ENCODE data around the gene INMT. TPM values are rescaled to one million over a fixed set of nuclear protein-coding genes. Genes with fewer than 3 reads are reported as not detected.

Gene INMT
- polyA plus RNA-seq (2012; rRNA removed): not detected in 2 replicates
- not detected in 2 replicates for polyA plus RNA-seq (2012; cell fraction: cytosol; rRNA removed)
- not detected in 2 replicates for polyA plus RNA-seq (2012; cell fraction: nucleus; rRNA removed)

- no peaks in the 10 kb centered on the region for H3K9me3 ChIP-seq
- POLR2A ChIA-PET: no interaction called here
- WGBS (ENCODE audit: low lambda C conversion rate): 42% methylated on average over 4 of the region's 6 CpGs
- no peak within 1 kb of the TSS for H3K4me2 ChIP-seq
- TF ChIP-seq YY1 (IDR thresholded peaks at IDR 0.05; ENCODE audit: low read depth): no peak
- no peak for TF ChIP-seq USF1 (IDR thresholded peaks at IDR 0.05; ENCODE audit: borderline replicate concordance, low read depth)
- TF ChIP-seq, protein P1, sequence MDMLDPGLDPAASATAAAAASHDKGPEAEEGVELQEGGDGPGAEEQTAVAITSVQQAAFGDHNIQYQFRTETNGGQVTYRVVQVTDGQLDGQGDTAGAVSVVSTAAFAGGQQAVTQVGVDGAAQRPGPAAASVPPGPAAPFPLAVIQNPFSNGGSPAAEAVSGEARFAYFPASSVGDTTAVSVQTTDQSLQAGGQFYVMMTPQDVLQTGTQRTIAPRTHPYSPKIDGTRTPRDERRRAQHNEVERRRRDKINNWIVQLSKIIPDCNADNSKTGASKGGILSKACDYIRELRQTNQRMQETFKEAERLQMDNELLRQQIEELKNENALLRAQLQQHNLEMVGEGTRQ (IDR thresholded peaks at IDR 0.05; ENCODE audit: borderline replicate concordance, low read depth, low read length): no peak
- TF ChIP-seq RCOR1 (IDR thresholded peaks at IDR 0.05; ENCODE audit: low read length): no peak
- no peak for TF ChIP-seq TEAD4 (IDR thresholded peaks at IDR 0.05; ENCODE audit: borderline replicate concordance, insufficient read depth)
- TF ChIP-seq RAD21 (IDR thresholded peaks at IDR 0.05; ENCODE audit: low read length): no peak
- TF ChIP-seq TAF1 (IDR thresholded peaks at IDR 0.05; ENCODE audit: borderline replicate concordance, low read depth, low read length): no peak
- no peak within 1 kb of the TSS for H3K9ac ChIP-seq
- H3K36me3 ChIP-seq (replicated peaks in 1 of 2; ENCODE audit: control insufficient read depth in 1 of 2, insufficient read depth in 2 of 2, low read length in 1 of 2): no peaks in the 10 kb centered on the region
- no peak within 1 kb of the TSS; a peak in 1 of 4 replicates for H3K27ac ChIP-seq (ENCODE audit: low read depth in 2 of 2, low read length in 1 of 2)
- no peak for DNase-seq
- H3K79me2 ChIP-seq (ENCODE audit: insufficient read depth): no peaks in the 10 kb centered on the region
- peaks cover 0 to 20% of the 10 kb centered on the region in 2 experiments; a peak in 2 of 4 replicates for H3K4me1 ChIP-seq (ENCODE audit: control insufficient read depth in 1 of 2, insufficient read depth in 2 of 2, low read depth in 1 of 2, low read length in 1 of 2)
- H2AFZ ChIP-seq (ENCODE audit: low read depth): no peak within 1 kb of the TSS
- H3K4me3 ChIP-seq (ENCODE audit: low read depth in 2 of 2, low read length in 1 of 2): no peak within 1 kb of the TSS
- H3K9me2 ChIP-seq: no peaks in the 10 kb centered on the region
- CTCF ChIA-PET: interaction anchor here (1.7 to 6.1 kb wide), 3 partner anchors 12 to 371 kb away, joined by 5 to 64 read pairs (median 10); partner anchors contain the start of gene CRHR2
- H3F3A ChIP-seq (replicated peaks; ENCODE audit: insufficient read depth): no peaks in the 10 kb centered on the region
- H4K20me1 ChIP-seq (ENCODE audit: insufficient read depth): no peaks in the 10 kb centered on the region
- H3K27me3 ChIP-seq (ENCODE audit: insufficient read depth): peaks cover 26% of the 10 kb centered on the region
Observed at GRCh38 chr7:30751696-30752273, at the start of gene INMT. INMT (plus strand) TSS chr7:30752135; CDS start chr7:30752151, 16 bp downstream.

- 38% methylated on average over 1 of the region's 1 CpG for WGBS (ENCODE audit: low lambda C conversion rate)
- CTCF ChIA-PET: interaction anchor here (0.8 to 3.0 kb wide), 8 partner anchors 8 to 39 kb away, joined by 3 to 10 read pairs (median 4); partner anchors contain the start of gene CRHR2
- Histone ChIP-seq H4K20me1 (ENCODE audit: insufficient read depth) (no peaks in the 10 kb centered on the region), H3K4me2 (no peak overlapping the region), H3K27me3 (ENCODE audit: insufficient read depth) (peaks cover 31% of the 10 kb centered on the region), H3F3A (replicated peaks; ENCODE audit: insufficient read depth) (no peaks in the 10 kb centered on the region), H3K36me3 (replicated peaks in 1 of 2; ENCODE audit: control insufficient read depth in 1 of 2, insufficient read depth in 2 of 2, low read length in 1 of 2) (no peaks in the 10 kb centered on the region), H3K9ac (no peak overlapping the region), H3K4me1 (ENCODE audit: control insufficient read depth in 1 of 2, insufficient read depth in 2 of 2, low read depth in 1 of 2, low read length in 1 of 2) (peaks cover 0 to 9% of the 10 kb centered on the region in 2 experiments; a peak in 1 of 4 replicates), H2AFZ (ENCODE audit: low read depth) (no peak overlapping the region), H3K27ac (ENCODE audit: low read depth in 2 of 2, low read length in 1 of 2) (no peak overlapping the region), H3K4me3 (ENCODE audit: low read depth in 2 of 2, low read length in 1 of 2) (no peak overlapping the region), H3K9me2 (no peaks in the 10 kb centered on the region), H3K9me3 (no peaks in the 10 kb centered on the region), H3K79me2 (ENCODE audit: insufficient read depth) (no peaks in the 10 kb centered on the region)
- POLR2A ChIA-PET: no interaction called here
- DNase-seq: no peak
- TF ChIP-seq USF1 (IDR thresholded peaks at IDR 0.05; ENCODE audit: borderline replicate concordance, low read depth) (no peak), ELF1 (IDR thresholded peaks at IDR 0.05) (no peak), EZH2phosphoT487 (IDR thresholded peaks at IDR 0.05; ENCODE audit: borderline replicate concordance, low read depth) (no peak), JUND (IDR thresholded peaks at IDR 0.05) (no peak), ZBTB33 (IDR thresholded peaks at IDR 0.05; ENCODE audit: borderline replicate concordance, low read depth) (no peak), FOXJ3 (CRISPR knock-in tag; IDR thresholded peaks at IDR 0.05) (no peak), FOXM1 (IDR thresholded peaks at IDR 0.05; ENCODE audit: low read depth) (no peak), TEAD4 (IDR thresholded peaks at IDR 0.05; ENCODE audit: borderline replicate concordance, insufficient read depth) (no peak)
Observed at GRCh38 chr7:30702200-30702599, 49.7 kb upstream of the INMT start.

Data from SK-N-SH (cell line).